Endodermal cell (in vitro differentiated cells): ENCODE measurements around the gene SLC25A44. TPM values are rescaled to one million over a fixed set of nuclear protein-coding genes. Genes with fewer than 3 reads are reported as not detected.

Experiments used
- DNase-seq: peaks from one replicate; pipeline ENCODE4 v3.0.0-alpha.2; 2017
- H3K27ac ChIP-seq: 2 replicates; pipeline ENCODE4 v1.5.1; 2013; ENCODE audit warnings: mild to moderate bottlenecking, low read depth, low read length, moderate library complexity
- H3K27me3 ChIP-seq: 2 replicates; pipeline ENCODE4 v1.6.1; 2013; ENCODE audit warnings: mild to moderate bottlenecking, low read length, moderate library complexity; ENCODE audit not compliant: insufficient read depth, control insufficient read depth, poor library complexity, severe bottlenecking
- H3K36me3 ChIP-seq: 2 replicates; pipeline ENCODE4 v1.7.0; 2013; ENCODE audit warnings: mild to moderate bottlenecking, low read length, moderate library complexity; ENCODE audit not compliant: control insufficient read depth, insufficient read depth
- H3K4me1 ChIP-seq: one replicate; pipeline ENCODE4 v1.7.0; 2013; ENCODE audit warnings: low read length; ENCODE audit not compliant: control insufficient read depth, insufficient read depth
- H3K4me3 ChIP-seq: 2 replicates; pipeline ENCODE4 v1.5.1; 2013; ENCODE audit warnings: mild to moderate bottlenecking, low read length, moderate library complexity
- H3K9ac ChIP-seq: 2 replicates; pipeline ENCODE4 v1.6.1; 2013; ENCODE audit warnings: mild to moderate bottlenecking, low read length, moderate library complexity; ENCODE audit not compliant: poor library complexity, severe bottlenecking; ENCODE audit errors: extremely low read depth
- H3K9me3 ChIP-seq: 2 replicates; pipeline ENCODE4 v1.6.1; 2013; ENCODE audit warnings: mild to moderate bottlenecking, low read length, moderate library complexity; ENCODE audit not compliant: control insufficient read depth
- H3K27ac Mint-ChIP-seq: 2 replicates; pipeline ENCODE4 v1.8.0; 2020; ENCODE audit warnings: mixed read lengths
- H3K27me3 Mint-ChIP-seq: 2 replicates; pipeline ENCODE4 v1.8.0; 2021; ENCODE audit warnings: mild to moderate bottlenecking, mixed read lengths; ENCODE audit not compliant: insufficient read depth
- H3K36me3 Mint-ChIP-seq: 2 replicates; pipeline ENCODE4 v1.8.0; 2020; ENCODE audit warnings: low read depth, mixed read lengths
- H3K4me1 Mint-ChIP-seq: 2 replicates; pipeline ENCODE4 v1.8.0; 2020; ENCODE audit warnings: mixed read lengths
- H3K4me3 Mint-ChIP-seq: 2 replicates; pipeline ENCODE4 v1.8.0; 2020; ENCODE audit warnings: mild to moderate bottlenecking, moderate library complexity, mixed read lengths
- H3K9me3 Mint-ChIP-seq: 2 replicates; pipeline ENCODE4 v1.8.0; 2020; ENCODE audit warnings: mild to moderate bottlenecking, mixed read lengths
- WGBS, 2 experiments: methylation state at CpG; one replicate each; pipeline versions ENCODE4 v1.1.5 to v1.1.7; 2013; ENCODE audit warnings: missing lambda C conversion rate in 2 of 2, mixed read lengths in 1 of 2; ENCODE audit not compliant: insufficient coverage in 1 of 2, insufficient read length in 1 of 2; 5-methylcytosine and 5-hydroxymethylcytosine counted together
- total RNA-seq, 2 donors: library from RNA; stranded (reverse); fragmentation: NEBNext Ultra II Directional in 1 of 2; extraction: Animal tissue kit (Norgen Biotek cat#: 25700) in 1 of 2; gene quantifications; 2 replicates in 1 of 2; 3 replicates in 1 of 2; pipeline ENCODE4 v1.2.1, GENCODE V29; 2021
- TF ChIP-seq, protein P1 (sequence below): fragments of 200-600 bp; sonication (generic); conservative IDR thresholded peaks from 2 replicates; pipeline ENCODE4 v1.5.0; 2021; ENCODE audit warnings: antibody characterized with exemption, mild to moderate bottlenecking

The SLC25A44 gene
- total RNA-seq, 2 donors from 2014 or later = 20.9 to 22.7 TPM

DNA sequence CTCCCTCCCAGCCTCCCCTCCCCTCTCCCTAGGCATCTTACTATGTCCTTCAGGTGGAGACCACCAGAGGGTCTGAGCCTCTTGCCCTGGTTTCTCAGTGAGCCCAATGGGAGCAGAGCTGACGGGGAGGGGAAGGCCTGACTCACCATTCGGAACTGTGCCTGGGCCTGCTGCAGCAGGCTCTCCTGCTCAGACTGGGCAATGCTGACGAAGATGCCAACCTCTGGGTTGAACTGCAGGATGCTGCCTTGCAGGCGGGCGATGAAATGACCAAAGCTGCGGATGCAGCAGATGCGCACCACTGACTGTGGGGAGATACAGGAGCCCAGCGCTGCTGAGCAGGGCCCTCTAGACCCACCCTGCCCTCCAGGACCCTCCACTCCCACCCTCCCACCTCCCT lies 65.0 kb downstream of the SLC25A44 start:
- H3K4me3 Mint-ChIP-seq = no peak overlapping the region
- H3K36me3 ChIP-seq = peaks cover 76% of the 10 kb centered on the region
- H3K36me3 Mint-ChIP-seq = peaks cover 73% of the 10 kb centered on the region

DNA sequence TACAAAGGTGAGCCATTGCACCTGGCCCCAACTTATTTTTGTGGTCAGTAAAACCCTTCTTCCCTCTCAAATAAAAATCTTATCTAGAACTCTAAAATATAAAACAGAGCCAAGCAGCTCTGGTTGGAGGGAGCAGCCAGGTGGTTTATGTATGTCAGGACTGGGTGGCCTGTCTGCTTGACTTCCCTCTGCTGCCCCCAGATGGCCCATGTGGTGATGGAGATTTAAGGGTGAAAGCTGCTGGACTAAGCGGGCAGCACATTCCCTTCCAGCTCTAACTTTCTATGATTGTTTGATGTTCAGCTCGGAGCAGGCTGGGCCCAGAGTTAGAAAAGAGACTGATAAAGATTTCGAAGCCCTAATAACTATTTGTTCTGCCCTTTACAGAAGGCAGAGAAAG lies 65.9 kb downstream of the SLC25A44 start:
- TF ChIP-seq, protein P1, sequence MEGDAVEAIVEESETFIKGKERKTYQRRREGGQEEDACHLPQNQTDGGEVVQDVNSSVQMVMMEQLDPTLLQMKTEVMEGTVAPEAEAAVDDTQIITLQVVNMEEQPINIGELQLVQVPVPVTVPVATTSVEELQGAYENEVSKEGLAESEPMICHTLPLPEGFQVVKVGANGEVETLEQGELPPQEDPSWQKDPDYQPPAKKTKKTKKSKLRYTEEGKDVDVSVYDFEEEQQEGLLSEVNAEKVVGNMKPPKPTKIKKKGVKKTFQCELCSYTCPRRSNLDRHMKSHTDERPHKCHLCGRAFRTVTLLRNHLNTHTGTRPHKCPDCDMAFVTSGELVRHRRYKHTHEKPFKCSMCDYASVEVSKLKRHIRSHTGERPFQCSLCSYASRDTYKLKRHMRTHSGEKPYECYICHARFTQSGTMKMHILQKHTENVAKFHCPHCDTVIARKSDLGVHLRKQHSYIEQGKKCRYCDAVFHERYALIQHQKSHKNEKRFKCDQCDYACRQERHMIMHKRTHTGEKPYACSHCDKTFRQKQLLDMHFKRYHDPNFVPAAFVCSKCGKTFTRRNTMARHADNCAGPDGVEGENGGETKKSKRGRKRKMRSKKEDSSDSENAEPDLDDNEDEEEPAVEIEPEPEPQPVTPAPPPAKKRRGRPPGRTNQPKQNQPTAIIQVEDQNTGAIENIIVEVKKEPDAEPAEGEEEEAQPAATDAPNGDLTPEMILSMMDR = peak; percentile 62
- Histone ChIP-seq H3K4me3 (no peak overlapping the region), H3K27ac (no peak overlapping the region), H3K27me3 (no peaks in the 10 kb centered on the region), H3K4me1 (no peaks in the 10 kb centered on the region), H3K9ac (no peak overlapping the region), H3K9me3 (no peaks in the 10 kb centered on the region), H3K36me3 (peaks cover 76% of the 10 kb centered on the region)
- no peaks in the 10 kb centered on the region for H3K9me3 Mint-ChIP-seq
- H3K4me1 Mint-ChIP-seq = peaks cover 8% of the 10 kb centered on the region
- WGBS, 2 experiments = 83 to 100% methylated on average over 1 to 3 of the region's 3 CpGs
- no peak overlapping the region for H3K4me3 Mint-ChIP-seq
- no peak for DNase-seq
- H3K36me3 Mint-ChIP-seq = peaks cover 74% of the 10 kb centered on the region
- no peak overlapping the region for H3K27ac Mint-ChIP-seq
- H3K27me3 Mint-ChIP-seq = no peaks in the 10 kb centered on the region

More for the DNA sequence above, 65.0 kb downstream of the SLC25A44 start:
- H3K4me1 Mint-ChIP-seq = peaks cover 8% of the 10 kb centered on the region
- Histone ChIP-seq H3K27ac (no peak overlapping the region), H3K4me3 (no peak overlapping the region), H3K4me1 (no peaks in the 10 kb centered on the region), H3K9ac (no peak overlapping the region), H3K9me3 (no peaks in the 10 kb centered on the region), H3K27me3 (no peaks in the 10 kb centered on the region)
- H3K9me3 Mint-ChIP-seq = no peaks in the 10 kb centered on the region
- no peak overlapping the region for H3K27ac Mint-ChIP-seq
- TF ChIP-seq, protein P1 = no peak
- no peak for DNase-seq
- no peaks in the 10 kb centered on the region for H3K27me3 Mint-ChIP-seq
- 96 to 100% methylated on average over 2 to 8 of the region's 8 CpGs for WGBS, 2 experiments

DNA sequence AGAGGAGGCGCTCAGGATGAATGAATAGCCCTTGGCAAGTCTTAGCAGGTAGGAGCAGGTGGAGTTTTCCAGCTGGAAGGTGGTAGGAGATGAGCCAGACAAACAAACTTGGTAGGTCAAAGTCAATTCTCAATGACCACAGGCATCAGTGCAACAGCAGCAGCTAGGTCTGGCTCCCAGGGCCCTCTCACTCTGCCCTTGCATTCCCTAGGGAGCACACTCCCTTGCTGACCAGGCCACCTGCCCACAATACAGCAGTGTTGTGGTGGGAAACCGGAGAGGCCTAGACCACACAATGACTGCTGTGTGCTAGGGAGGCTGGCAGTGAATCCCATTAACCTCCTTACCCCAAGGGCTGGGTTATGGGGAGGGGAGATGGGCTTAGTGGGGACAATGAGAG lies 67.0 kb downstream of the SLC25A44 start:
- no peaks in the 10 kb centered on the region for H3K9me3 Mint-ChIP-seq
- TF ChIP-seq, protein P1 = no peak
- 85 to 100% methylated on average over 1 to 2 of the region's 2 CpGs for WGBS, 2 experiments
- H3K27me3 Mint-ChIP-seq = no peaks in the 10 kb centered on the region
- H3K4me3 Mint-ChIP-seq = no peak overlapping the region
- Histone ChIP-seq H3K9ac (no peak overlapping the region), H3K27me3 (no peaks in the 10 kb centered on the region), H3K36me3 (peaks cover 83% of the 10 kb centered on the region), H3K27ac (no peak overlapping the region), H3K4me3 (no peak overlapping the region), H3K9me3 (no peaks in the 10 kb centered on the region), H3K4me1 (no peaks in the 10 kb centered on the region)
- peaks cover 83% of the 10 kb centered on the region for H3K36me3 Mint-ChIP-seq
- H3K27ac Mint-ChIP-seq = peak overlapping the region; percentile 19
- H3K4me1 Mint-ChIP-seq = peaks cover 6% of the 10 kb centered on the region
- DNase-seq = no peak

Other genes with a start within 250 kb of the SLC25A44 start
- gene ARHGEF2, start 215.6 kb upstream of the SLC25A44 start, total RNA-seq = 100 to 1,000 TPM; 134 to 147 TPM
- gene SSR2, start 173.2 kb upstream of the SLC25A44 start, total RNA-seq = 100 to 1,000 TPM; 193 TPM
- 10 to 100 TPM; 56.4 to 62.4 TPM for gene UBQLN4, start 140.3 kb upstream of the SLC25A44 start, total RNA-seq
- 100 to 1,000 TPM in 1 of 2 donors, 10 to 100 TPM in 1; 84.4 to 101 TPM for gene LAMTOR2, start 139.3 kb upstream of the SLC25A44 start, total RNA-seq
- 10 to 100 TPM; 82.0 to 84.4 TPM for gene RAB25, start 132.9 kb upstream of the SLC25A44 start, total RNA-seq
- 10 to 100 TPM; 91.8 to 94.3 TPM for gene MEX3A, start 111.6 kb upstream of the SLC25A44 start, total RNA-seq
- 10 to 100 TPM; 41.2 to 42.0 TPM for gene LMNA, start 79.4 kb upstream of the SLC25A44 start, total RNA-seq
- 10 to 100 TPM in 1 of 2 donors, 1 to 10 TPM in 1; 6.4 to 10.3 TPM for gene SEMA4A, start 40.5 kb upstream of the SLC25A44 start, total RNA-seq
- gene PMF1, start 18.9 kb downstream of the SLC25A44 start, total RNA-seq = 100 to 1,000 TPM; 119 TPM
- 1 to 10 TPM; 4.6 to 5.4 TPM for gene BGLAP, start 48.1 kb downstream of the SLC25A44 start, total RNA-seq
- gene PAQR6, start 54.0 kb downstream of the SLC25A44 start, total RNA-seq = 10 to 100 TPM; 12.2 to 16.4 TPM
- gene SMG5, start 88.7 kb downstream of the SLC25A44 start, total RNA-seq = 100 to 1,000 TPM; 103 to 111 TPM
- gene TMEM79, start 90.2 kb downstream of the SLC25A44 start, total RNA-seq = 1 to 10 TPM; 1.5 to 1.9 TPM
- 10 to 100 TPM; 70.3 to 85.1 TPM for gene GLMP, start 101.6 kb downstream of the SLC25A44 start, total RNA-seq
- not detected for gene VHLL, start 105.2 kb downstream of the SLC25A44 start, total RNA-seq
- gene CCT3, start 144.2 kb downstream of the SLC25A44 start, total RNA-seq = 100 to 1,000 TPM; 323 to 351 TPM
- gene TSACC, start 144.4 kb downstream of the SLC25A44 start, total RNA-seq = 1 to 10 TPM in 1 of 2 donors, under 1 TPM in 1; 0.62 to 1.6 TPM
- gene RHBG, start 175.1 kb downstream of the SLC25A44 start, total RNA-seq = 1 to 10 TPM; 3.9 to 4.0 TPM